DMS53 treated with DMSO at 0.1 percent for 48 hours (cell line): ENCODE results near the gene SLC2A14.
"Not testable (repeated sequence)": the region's sequence is repeated elsewhere in the genome, so short reads cannot be mapped to it uniquely, and the experiment has no call there.

Source experiments
- DNase-seq: peaks from one replicate; lab custom pipeline; 2025; ENCODE audit not compliant: unreplicated experiment; lab: John Stamatoyannopoulos, UW

SLC2A14 gene

DNA sequence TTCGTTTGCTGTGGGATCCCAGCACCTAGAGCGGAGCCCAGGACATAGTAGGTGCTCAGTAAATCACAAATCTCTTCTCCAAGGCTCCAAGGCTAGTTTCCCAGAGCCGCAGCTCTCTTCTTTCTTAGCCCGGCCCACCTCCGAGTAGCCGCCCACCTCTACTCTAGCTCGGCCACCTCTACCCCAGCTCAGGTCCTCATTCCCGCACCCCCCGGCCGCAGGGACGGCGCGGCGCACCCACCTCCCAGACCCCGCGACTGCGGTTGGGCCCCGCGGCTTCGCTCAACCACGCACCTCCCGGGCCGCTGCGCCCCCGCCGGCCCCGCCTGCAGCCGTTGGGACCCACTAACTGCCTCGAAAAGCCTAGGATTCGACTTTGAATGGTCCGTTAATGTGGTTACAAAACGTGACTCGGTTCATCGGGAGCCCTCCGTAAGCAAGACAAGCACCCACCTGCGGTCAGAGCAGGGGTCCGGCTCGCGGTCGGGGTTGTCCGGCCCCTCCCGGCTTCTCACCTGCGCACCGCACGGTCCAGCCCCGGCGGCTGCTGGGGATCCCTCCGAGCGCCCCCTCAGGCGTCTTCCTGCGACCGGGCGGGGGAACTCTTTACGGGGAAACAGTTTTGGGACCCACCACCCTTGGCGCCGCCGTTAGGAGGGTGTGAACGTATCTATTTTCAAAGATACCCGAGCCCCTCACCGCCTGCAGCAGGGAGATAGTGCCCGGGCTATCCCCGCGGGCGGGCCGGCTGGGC, at the start of gene SLC2A14:
SLC2A14 (minus strand) TSS at position 350 of the 754 bp plus-strand sequence. CDS start 3,035 bp downstream, outside the sequence.
- DNase-seq, result no peak

DNA sequence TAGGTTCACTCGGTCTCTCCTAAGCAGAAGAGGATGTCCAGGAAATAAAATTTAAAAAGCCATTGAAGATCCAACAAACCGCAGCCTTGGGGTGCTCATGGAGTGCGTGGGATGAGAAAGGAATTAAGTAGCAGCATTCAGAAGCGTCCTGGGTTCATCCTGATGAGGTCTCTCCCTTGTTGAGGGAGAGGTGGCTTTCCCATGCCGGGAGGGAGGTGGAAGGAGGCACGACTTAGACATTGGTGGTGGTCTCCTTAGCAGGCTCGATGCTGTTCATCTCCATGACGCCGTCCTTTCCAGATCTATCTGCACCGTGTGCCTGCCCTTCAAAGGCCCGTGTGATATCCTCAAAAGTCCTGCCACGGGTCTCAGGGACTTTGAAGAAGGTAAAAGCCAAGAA, 48.5 kb upstream of the SLC2A14 start:
- DNase-seq, result not testable (repeated sequence)

DNA sequence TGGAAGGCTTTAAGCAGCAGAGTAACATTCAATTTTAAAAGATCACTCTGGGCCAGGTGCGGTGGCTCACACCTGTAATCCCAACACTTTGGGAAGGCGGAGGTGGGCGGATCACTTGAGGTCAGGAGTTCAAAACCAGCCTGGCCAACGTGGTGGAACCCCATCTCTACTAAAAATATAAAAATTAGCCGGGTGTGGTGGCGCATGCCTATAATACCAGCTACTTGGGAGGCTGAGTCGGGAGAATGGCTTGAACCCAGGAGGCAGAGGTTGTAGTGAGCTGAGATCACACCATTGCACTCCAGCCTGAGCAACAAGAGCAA, 45.5 kb upstream of the SLC2A14 start:
- not testable (repeated sequence) for DNase-seq

DNA sequence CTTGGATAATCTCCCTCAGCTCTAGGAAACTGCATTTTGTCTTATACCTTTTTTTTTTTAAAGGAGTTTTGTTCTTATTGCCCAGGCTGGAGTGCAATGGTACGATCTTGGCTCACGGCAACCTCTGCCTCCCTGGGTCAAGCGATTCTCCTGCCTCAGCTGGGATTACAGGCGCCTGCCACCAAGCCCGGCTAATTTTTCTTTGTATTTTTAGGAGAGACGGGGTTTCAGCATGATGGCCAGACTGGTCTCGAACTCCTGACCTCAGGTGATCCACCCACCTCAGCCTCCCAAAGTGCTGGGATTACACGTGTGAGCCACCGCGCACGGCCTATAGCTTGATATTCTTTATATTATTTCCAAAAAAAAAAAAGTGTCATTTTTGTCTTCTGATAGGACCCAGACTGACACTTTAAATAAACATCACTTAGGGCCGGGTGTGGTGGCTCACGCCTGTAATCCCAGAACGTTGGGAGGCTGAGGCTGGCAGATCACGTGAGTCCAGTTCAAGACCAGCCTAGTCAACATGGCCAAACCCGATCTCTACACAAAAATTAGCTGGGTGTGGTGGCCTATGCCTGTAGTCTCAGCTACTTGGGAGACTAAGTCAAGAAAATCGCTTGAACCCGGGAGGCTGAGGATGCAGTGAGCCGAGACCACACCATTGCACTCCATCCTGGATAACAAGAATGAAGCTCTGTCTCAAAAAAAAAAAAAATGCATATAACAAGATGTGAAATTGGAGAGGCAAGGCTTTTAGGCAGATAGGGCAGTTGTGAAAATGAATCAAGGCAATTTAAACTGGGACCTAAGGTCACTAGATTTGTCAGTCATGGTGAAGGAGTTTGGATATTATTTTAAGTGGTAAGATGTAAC, 44.9 kb upstream of the SLC2A14 start:
- no peak for DNase-seq

DNA sequence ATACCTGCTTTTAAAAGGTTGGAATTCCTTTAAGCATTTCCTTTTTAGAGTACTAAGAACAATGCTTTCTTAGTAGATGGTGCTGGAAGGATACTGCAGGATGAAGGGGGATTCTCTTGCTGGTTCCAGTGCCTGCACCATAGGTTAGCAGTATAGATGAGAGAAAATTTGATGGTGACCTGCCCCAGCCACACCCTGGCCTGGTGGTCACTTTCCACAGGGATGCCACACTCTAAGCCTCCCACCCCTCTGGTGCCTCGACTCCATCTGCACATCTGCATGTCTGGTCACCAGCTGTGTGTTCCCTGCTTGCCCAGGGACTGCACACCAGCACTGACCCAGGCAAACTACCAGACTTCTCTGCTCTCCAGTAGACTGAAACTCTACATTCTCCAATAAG, 44.2 kb upstream of the SLC2A14 start:
- DNase-seq, result no peak

DNA sequence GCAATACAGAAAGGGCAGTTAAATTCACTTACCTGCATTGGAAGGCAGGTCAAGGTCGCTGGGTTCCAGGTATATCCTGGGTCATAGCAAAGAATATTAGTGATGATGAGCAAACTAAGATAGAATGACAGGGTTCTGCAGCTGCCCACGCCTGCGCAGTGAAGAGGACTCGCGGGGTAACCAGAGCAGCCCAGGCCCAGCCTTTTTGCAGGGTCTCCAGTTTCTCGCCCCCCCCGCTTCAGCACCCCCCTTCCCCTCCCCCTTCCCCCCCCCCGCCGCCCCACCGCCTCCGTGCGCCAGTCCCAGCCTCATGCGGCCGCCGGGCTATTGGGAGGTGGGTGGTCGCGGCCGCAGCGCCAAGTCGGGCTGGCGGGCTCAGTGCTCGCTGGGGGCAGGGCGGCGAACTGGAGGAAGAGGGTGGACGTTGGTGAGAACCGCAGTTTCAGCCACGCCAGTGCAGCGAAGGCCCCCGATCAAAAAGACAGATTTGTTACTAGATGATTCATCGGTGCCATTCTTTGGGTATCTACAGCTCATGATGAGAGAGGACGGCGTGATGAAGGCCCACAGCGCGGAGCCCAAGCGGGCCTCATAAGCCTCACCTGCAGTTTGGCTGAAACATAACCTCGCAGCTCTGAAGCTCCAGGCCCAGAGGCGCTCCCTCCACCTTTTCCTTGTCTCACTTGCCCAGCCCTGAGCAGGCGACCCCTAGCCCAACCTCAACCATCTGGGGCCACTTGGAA, 43.1 kb upstream of the SLC2A14 start:
- DNase-seq, result no peak

DNA sequence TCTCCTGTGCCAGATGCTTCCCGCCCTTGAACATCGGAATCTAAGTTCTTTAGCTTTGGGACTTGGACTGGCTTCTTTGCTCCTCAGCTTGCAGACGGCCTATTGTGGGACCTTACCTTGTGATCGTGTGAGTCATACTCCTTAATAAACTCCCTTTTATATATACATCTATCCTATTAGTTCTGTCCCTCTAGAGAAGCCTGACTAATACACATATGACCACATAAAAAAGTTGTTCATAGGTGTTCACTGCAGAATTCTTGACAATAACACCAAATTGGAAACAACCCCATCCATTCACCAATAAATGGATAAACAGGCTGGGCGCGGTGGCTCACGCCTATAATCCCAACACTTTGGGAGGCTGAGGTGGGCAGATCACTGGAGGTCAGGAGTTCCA, 37.4 kb upstream of the SLC2A14 start:
- not testable (repeated sequence) for DNase-seq

DNA sequence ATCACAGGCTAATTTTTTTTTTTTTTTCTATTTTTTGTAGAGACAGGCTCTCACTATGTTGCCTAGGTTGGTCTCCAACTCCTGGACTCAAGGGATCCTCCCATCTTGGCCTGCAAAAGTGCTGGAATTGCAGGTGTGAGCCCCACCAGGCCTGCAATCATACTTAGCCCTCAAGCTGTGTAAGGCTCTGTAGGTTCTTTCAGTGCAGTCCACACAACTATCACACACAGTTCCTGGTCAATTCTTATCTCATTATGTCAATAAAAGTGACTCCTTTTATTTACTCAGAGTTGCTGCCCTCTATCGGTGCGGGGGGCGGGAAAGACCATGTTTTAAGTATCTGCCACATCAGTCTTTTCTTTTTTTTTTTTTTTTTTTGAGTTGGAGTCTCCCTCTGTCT, 34.3 kb upstream of the SLC2A14 start:
- peak; percentile 23 for DNase-seq

DNA sequence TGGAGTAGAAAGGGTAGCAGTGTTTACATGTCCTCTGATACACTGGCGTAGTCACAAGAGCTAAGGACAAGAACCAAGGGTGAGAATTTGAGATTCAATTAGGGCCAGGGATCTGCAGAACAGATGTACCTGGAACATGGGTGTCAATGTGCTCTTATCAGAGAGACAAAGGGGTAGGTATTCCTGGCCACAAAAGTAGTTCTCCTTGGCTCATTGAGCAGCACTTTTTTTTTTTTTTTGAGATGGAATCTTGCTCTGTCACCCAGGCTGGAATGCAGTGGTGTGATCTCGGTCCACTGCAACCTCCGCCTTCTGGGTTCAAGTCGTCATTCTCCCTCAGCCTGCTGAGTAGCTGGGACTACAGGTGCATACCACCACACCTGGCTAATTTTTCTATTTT, 33.6 kb upstream of the SLC2A14 start:
- DNase-seq, result not testable (repeated sequence)

DNA sequence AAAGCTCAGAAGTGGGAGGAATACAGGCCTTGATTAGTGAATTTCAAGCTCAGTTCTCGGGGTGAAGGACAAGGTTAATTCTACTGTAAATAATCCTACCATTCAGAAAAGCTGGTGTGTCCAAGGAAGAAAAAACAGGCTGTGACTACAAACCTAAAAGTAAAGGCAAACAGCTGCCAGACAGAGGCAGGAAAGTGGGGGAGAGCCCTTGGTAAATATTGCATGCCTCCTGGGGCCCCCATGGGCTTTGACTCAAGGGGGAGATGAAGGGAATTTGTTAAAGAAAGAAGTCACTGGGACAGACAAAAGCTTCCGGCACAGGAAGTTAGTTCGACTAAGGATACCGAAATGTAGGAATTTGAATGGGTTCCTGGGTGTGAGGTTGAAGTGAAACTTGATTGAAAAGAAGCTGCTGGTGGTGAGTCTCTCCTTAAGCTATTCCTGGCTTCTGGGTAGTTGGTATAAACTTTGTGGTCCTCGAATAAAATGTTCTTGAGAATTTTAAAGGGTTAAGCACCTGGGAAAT, 32.9 kb upstream of the SLC2A14 start:
- not testable (repeated sequence) for DNase-seq

DNA sequence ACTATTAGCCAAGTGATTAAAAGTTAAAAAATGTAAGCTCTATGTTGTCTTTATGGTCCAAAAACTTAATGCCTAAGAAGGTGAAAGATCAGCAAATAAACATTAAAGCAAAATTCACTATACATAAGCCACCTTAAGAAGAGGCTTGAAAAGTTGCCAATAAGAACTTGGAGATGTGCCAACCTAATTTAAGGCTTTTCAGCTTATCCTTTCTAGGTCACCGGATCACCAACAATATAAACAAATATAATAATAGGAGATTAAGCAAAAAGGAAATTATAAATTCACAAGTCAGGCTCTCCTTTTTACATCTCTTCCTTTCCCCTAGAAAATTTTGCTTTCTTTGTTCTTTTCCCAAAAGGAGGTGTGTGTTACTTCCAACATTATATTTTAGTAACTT, 32.4 kb upstream of the SLC2A14 start:
- DNase-seq, result no peak

DNA sequence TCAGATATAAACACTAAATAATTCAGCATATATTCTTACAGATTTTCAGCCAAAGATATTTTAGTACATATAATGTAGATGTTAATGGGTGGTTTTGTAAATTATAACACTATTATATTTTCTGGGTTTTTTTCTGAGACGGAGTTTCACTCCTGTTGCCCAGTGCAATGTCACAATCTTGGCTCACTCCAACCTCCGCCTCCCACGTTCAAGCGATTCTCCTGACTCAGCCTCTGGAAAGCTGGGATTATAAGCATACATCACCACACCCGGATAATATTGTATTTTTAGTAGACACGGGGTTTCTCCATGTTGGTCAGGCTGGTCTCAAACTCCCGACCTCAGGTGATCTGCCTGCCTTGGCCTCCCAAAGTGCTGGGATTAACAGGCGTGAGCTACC, 29.7 kb upstream of the SLC2A14 start:
- DNase-seq, result not testable (repeated sequence)

DNA sequence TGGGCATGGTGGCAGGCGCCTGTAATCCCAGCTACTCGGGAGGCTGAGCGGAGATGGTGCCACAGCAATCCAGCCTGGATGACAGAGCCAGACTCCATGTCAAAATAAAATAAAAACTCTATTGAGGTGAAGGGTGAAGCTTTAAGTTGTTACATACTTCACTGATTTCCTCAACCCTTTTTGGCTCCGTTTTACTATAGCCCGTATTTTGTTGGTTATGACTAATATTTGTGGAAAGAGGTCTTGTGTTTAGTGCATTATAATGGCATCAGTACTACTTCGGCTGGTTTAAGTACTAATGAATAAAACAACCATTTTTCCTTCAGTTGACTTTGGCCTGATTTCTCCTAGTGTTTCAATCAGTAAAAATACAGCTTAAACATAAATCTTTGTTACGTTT, 27.0 kb upstream of the SLC2A14 start:
- DNase-seq, result no peak

DNA sequence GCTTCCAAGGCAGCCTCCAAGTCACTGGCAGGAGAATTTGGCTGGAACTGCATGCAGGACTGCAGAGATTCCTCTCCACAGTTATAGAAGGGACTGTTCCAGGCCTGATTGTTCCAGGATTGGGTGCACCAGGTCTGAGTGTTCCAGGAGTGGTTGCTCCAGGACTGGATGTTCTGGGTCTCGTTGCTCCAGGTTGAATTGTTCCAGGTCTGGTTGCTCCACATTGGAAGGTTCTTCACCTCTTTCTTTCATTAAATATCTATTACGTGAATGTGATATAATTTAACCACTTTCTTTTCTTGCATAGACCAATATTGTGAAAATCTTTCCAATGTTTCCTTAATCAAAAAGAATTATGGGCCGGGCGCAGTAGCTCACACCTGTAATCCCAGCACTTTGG, 24.0 kb upstream of the SLC2A14 start:
- DNase-seq, result not testable (repeated sequence)

DNA sequence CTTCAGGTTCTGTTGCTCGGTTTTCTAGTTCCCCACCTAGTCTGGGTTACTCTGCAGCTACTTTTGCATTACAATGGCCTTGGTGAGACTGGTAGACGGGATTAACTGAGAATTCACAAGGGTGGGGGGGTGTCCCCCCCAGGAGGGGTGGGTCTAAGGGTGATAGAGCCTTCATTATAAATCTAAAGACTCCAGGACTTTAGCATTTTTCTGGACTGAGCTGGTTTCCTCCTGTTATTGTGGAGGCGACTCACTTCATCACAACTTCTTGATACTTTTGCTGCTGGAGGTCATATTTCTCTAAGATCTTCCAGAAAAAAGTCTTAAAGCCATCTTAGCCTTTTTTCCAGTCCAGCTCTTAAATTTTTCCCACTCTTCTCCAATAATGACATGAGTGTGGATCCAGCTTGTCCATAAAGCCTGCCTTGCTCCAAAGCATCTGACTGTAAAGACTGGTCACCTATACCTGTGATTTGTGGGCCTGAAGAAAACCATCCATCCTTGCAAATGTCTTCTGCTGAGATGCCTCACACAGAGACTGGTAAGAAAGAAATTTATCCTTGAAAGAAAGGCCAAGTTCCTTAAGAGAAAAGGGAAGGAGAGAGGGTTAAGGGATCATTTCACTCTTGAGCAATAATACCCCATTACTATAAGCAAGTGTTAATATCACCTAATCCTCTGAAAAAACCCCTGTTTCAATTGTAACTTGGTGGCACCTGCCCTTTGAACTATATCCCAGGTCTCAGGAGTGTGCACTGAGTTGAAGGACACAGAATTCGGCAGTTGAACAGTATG, 19.7 kb upstream of the SLC2A14 start:
- no peak for DNase-seq

DNA sequence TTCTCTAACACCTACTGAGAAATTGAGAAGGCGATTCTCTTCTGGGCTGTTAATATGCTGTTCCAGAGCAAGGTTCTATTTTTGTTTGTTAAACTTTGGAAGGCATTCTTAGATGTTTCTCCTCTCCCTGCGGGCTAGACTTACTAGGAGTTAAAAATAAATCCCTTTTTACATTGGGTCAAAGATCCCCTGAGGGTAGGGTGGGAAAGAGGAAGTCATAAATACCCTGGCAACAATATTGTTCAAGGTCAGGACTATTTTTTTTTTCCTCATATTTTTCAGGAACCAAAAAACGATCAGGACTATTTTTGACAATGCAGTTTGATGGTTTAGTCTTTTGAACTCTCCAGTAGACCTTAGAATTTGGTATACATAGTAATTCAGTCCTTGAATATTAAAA, 12.0 kb upstream of the SLC2A14 start:
- no peak for DNase-seq

DNA sequence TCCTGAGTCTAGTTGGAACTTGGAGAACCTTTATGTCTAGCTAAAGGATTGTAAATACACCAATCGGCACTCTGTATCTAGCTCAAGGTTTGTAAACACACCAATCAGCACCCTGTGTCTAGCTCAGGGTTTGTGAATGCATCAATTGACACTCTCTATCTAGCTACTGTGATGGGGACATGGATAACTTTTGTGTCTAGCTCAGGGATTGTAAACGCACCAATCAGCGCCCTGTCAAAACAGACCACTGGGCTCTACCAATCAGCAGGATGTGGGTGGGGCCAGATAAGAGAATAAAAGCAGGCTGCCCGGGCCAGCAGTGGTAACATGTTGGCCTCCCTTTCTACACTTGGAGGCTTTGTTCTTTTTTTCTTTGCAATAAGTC, 9.0 kb upstream of the SLC2A14 start:
- DNase-seq, result not testable (repeated sequence)

DNA sequence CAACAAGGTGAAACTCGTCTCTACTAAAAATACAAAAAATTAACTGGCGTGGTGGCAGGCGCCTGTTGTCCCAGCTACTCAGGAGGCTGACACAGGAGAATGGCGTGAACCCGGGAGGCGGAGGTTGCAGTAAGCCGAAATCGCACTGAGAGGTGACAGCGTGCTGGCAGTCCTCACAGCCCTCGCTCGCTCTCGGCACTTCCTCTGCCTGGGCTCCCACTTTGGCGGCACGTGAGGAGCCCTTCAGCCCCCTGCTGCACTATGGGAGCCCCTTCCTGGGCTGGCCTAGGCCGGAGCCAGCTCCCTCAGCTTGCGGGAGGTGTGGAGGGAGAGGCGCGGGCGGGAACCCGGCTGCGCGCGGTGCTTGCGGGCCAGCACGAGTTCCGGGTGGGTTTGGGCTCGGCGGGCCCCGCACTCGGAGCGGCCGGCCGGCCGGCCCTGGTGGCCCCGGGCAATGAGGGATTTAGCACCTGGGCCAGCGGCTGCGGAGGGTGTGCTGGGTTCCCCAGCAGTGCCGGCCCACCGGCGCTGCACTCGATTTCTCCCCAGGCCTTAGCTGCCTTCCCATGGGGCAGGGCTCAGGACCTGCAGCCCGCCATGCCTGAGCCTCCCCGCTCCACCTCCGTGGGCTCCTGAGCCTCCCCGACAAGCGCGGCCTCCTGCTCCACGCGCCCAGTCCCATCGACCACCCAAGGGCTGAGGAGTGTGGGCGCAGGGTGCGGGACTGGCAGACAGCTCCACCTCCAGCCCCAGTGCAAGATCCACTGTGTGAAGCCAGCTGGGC, 8.4 kb upstream of the SLC2A14 start:
- DNase-seq, result not testable (repeated sequence)

DNA sequence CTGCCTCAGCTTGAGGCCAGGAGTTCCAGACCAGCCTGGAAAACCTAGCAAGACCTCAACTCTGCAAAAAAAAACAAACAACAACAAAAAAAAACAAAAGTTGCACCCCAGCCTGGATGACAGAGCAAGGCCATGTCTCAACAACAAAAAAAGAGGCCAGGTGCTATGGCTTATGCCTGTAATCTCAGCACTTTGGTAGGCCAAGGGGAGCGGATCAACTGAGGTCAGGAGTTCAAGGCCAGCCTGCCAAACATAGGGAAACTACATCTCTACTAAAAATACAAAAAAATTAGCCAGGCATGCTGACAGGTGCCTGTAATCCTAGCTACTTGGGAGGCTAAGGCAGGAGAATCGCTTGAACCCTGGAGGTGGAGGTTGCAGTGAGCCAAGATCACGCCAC, 6.5 kb upstream of the SLC2A14 start:
- DNase-seq, result no peak

DNA sequence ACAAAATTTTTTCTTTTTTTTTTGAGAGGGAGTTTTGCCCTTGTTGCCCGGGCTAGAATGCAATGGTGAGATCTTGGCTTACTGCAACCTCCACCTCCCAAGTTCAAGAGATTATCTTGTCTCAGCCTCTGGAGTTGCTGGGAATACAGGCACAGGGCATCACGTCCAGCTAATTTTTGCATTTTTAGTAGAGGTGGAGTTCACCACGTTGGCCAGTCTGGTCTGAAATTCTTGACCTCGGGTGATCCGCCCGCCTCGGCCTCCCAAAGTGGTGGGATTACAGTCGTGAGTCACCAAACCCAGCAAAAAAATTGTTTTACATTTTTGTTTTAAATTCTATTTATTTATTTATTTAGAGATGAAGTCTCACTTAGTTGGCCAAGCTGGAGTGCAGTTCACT, 4.7 kb upstream of the SLC2A14 start:
- no peak for DNase-seq
